A549 (cell line): ENCODE measurements around the gene SRD5A2. TPM values are rescaled to one million over a fixed set of nuclear protein-coding genes. Genes with fewer than 3 reads are reported as not detected.

Experiments used
- ATAC-seq, 2 experiments: fragments of 200-7000 bp in 1 of 2; fragments of >200 bp in 1 of 2; cut with Nextera tagmentation in 1 of 2; cut with Tn5 transposase in 1 of 2; 3 replicates each; pipeline versions ENCODE4 v1.8.0 to v1.9.1; 2018 to 2020; ENCODE audit warnings: mild to moderate bottlenecking in 1 of 2, moderate library complexity in 1 of 2
- CTCF ChIA-PET: fragments of 300-600 bp; sonication (Branson Sonifier 250); formaldehyde crosslinking; extraction: SDS; loops from one replicate; lab custom pipeline; 2021; ENCODE audit warnings: antibody characterized with exemption, inconsistent platforms; lab: Yijun Ruan, JAX
- POLR2A ChIA-PET: fragments of 350-600 bp; formaldehyde crosslinking; extraction: SDS; loops from one replicate; lab custom pipeline; 2021; ENCODE audit warnings: antibody characterized with exemption, inconsistent platforms; lab: Yijun Ruan, JAX
- DNase-seq, 2 experiments: peaks; one replicate each; pipeline versions ENCODE4 v3.0.0 to v3.0.0-alpha.2; 2011 to 2016; ENCODE audit warnings: low read depth in 1 of 2, low spot score in 1 of 2
- FAIRE-seq: peaks from 2 replicates; lab custom pipeline; 2011; peaks lifted over from hg19 to GRCh38; lab: Jason Lieb, UNC
- H3K27ac ChIP-seq, 2 experiments: fragments of >200 bp; sonication (Bioruptor Twin); formaldehyde crosslinking; 3 replicates each; pipeline ENCODE4 v1.5.1; 2016 to 2017
- H3K4me1 ChIP-seq: fragments of >200 bp; sonication (Bioruptor Twin); formaldehyde crosslinking; 3 replicates; pipeline ENCODE4 v1.6.1; 2016
- H3K4me2 ChIP-seq: fragments of >200 bp; sonication (Bioruptor Twin); formaldehyde crosslinking; 3 replicates; pipeline ENCODE4 v1.6.1; 2016
- H3K4me3 ChIP-seq: fragments of >200 bp; sonication (Bioruptor Twin); formaldehyde crosslinking; 3 replicates; pipeline ENCODE4 v1.5.1; 2016
- H3K9me3 ChIP-seq: fragments of >200 bp; sonication (Bioruptor Twin); formaldehyde crosslinking; 3 replicates; pipeline ENCODE4 v1.6.1; 2016
- BCL3 ChIP-seq: fragments of >200 bp; sonication (Bioruptor Twin); formaldehyde crosslinking; IDR thresholded peaks from 3 replicates; pipeline ENCODE4 v1.6.1; 2016
- CHD2 ChIP-seq: fragments of 150-350 bp; IDR thresholded peaks from 2 replicates; pipeline ENCODE4 v1.6.1; 2014; ENCODE audit warnings: low read length; ENCODE audit not compliant: partially characterized antibody
- CHD4 ChIP-seq: fragments of 200-600 bp; sonication (generic); IDR thresholded peaks from 2 replicates; pipeline ENCODE4 v1.6.1; 2016; ENCODE audit warnings: antibody characterized with exemption, mild to moderate bottlenecking, borderline replicate concordance
- EHF ChIP-seq: fragments of 250-450 bp; sonication (Bioruptor Pico); IDR thresholded peaks from 2 replicates; pipeline ENCODE4 v1.5.0; 2020; ENCODE audit warnings: mild to moderate bottlenecking
- EHMT2 ChIP-seq: fragments of 200-600 bp; sonication (generic); IDR thresholded peaks from 2 replicates; pipeline ENCODE4 v1.6.1; 2016; ENCODE audit warnings: antibody characterized with exemption, low read depth, mild to moderate bottlenecking, moderate library complexity
- FOSL2 ChIP-seq, 2 experiments: fragments of 450-650 bp in 1 of 2; fragments of >200 bp in 1 of 2; sonication (Bioruptor Twin) in 1 of 2; formaldehyde crosslinking; IDR thresholded peaks; 2 replicates each; pipeline versions ENCODE4 v1.5.0 to v1.6.1; 2016 to 2020; ENCODE audit warnings: mild to moderate bottlenecking in 1 of 2, moderate library complexity in 1 of 2
- GATA3 ChIP-seq: IDR thresholded peaks from 2 replicates; pipeline ENCODE4 v1.6.1; 2012; ENCODE audit warnings: borderline replicate concordance
- HOXB5 ChIP-seq: fragments of 250-450 bp; sonication (Bioruptor Pico); IDR thresholded peaks from 2 replicates; pipeline ENCODE4 v1.5.0; 2020; ENCODE audit warnings: mild to moderate bottlenecking, moderate library complexity
- JUN ChIP-seq, 2 experiments: fragments of >200 bp; sonication (Bioruptor Twin); formaldehyde crosslinking; IDR thresholded peaks; 2 replicates in 1 of 2; 3 replicates in 1 of 2; pipeline ENCODE4 v1.6.1; 2016 to 2017
- JUNB ChIP-seq: fragments of >200 bp; sonication (Bioruptor Twin); formaldehyde crosslinking; IDR thresholded peaks from 2 replicates; pipeline ENCODE4 v1.6.1; 2016
- KDM5A ChIP-seq: fragments of 200-600 bp; sonication (generic); IDR thresholded peaks from 2 replicates; pipeline ENCODE4 v1.6.1; 2016; ENCODE audit warnings: antibody characterized with exemption, mild to moderate bottlenecking
- MAFK ChIP-seq: fragments of 450-650 bp; IDR thresholded peaks from 2 replicates; pipeline ENCODE4 v1.6.1; 2014; ENCODE audit not compliant: partially characterized antibody
- PBX3 ChIP-seq: IDR thresholded peaks from 2 replicates; pipeline ENCODE4 v1.6.1; 2012
- POLR2AphosphoS2 ChIP-seq: conservative IDR thresholded peaks from 2 replicates; pipeline ENCODE4 v1.6.1; 2012; ENCODE audit warnings: low read length, improper control_type of control experiment, inconsistent platforms
- RAD21 ChIP-seq, 2 experiments: fragments of >200 bp in 1 of 2; sonication (Bioruptor Twin) in 1 of 2; formaldehyde crosslinking in 1 of 2; IDR thresholded peaks in 1 of 2; conservative IDR thresholded peaks in 1 of 2; 2 replicates in 1 of 2; 3 replicates in 1 of 2; pipeline ENCODE4 v1.6.1; 2012 to 2018; ENCODE audit warnings: inconsistent platforms in 1 of 2
- RNF2 ChIP-seq: fragments of 200-600 bp; sonication (generic); IDR thresholded peaks from 2 replicates; pipeline ENCODE4 v1.6.1; 2016; ENCODE audit warnings: low read depth, mild to moderate bottlenecking, antibody characterized with exemption, moderate library complexity, borderline replicate concordance
- ZFP36 ChIP-seq: fragments of 450-650 bp; IDR thresholded peaks from 2 replicates; pipeline ENCODE4 v1.6.1; 2014; ENCODE audit warnings: borderline replicate concordance; ENCODE audit not compliant: partially characterized antibody
- ZSCAN20 ChIP-seq: fragments of 250-450 bp; sonication (Bioruptor Pico); IDR thresholded peaks from 2 replicates; pipeline ENCODE4 v1.8.0; 2022; ENCODE audit warnings: mild to moderate bottlenecking, moderate library complexity
- whole genome bisulfite sequencing: methylation state at CpG from one replicate; pipeline ENCODE4 v1.1.6; 2017; ENCODE audit errors: missing lambda C conversion rate; 5-methylcytosine and 5-hydroxymethylcytosine counted together
- polyA plus RNA-seq, 4 experiments: library from polyadenylated mRNA; depleted of rRNA in 3 of 4; stranded (reverse); fragments of >200 nt; fragmentation: RNase III in 1 of 4; extraction: RNeasy Plus Mini Kit Qiagen cat#74134 plus additional on column Dnase treatment in 1 of 4; gene quantifications; 2 replicates in 3 of 4; 3 replicates in 1 of 4; pipeline ENCODE4 v1.2.3, GENCODE V29; 2011 to 2017
- TF ChIP-seq, protein P1 (sequence below): fragments of >200 bp; sonication (Bioruptor Twin); formaldehyde crosslinking; IDR thresholded peaks from 2 replicates; pipeline ENCODE4 v1.6.1; 2016
- TF ChIP-seq, protein P2 (sequence below): fragments of 150-350 bp; IDR thresholded peaks from 2 replicates; pipeline ENCODE4 v1.6.1; 2014; ENCODE audit warnings: low read depth, mild to moderate bottlenecking, low read length

SRD5A2 gene
- polyA plus RNA-seq, 2 of the 4 experiments (the other 2 are of a cell fraction) = 0.08 TPM; not detected in 1

DNA sequence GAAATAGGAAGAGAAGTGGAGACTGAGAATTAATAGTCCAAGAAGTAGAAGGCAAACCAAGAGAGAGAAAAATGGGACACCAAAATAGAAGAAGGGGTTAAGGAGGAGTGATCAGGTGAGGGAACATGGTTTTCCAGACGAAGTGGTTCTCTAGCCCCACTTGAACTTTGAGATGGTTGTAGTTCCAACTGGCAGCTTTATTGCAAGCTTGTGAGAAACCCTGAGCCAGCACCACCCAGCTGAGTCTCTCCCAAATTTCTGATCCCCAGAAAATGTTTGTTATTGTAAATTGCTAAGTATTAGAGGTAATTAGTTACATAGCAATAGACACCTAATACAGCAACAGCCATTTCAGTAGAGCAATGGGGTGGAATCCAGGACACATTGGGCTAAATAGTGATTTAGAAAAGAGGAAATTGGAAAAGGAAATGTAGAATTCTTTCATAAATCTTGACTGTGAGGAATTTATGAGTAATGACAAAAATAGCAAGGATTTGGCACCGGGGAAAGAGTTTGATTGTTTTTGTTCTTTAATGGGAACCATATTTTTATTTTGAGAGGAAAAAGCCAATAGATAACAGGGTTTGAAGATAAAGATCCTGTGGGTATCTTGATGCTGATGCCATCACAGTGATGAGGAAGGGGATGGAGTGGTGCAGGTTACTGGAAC, 104.1 kb downstream of the SRD5A2 start:
- no peaks in the 10 kb centered on the region for H3K4me1 ChIP-seq
- CTCF ChIA-PET = interaction anchor here (0.8 to 2.4 kb wide), 3 partner anchors 47 to 122 kb away, joined by 3 to 5 read pairs (median 4); no protein-coding TSS in a partner anchor
- ATAC-seq = no peak
- no peak overlapping the region for H3K4me3 ChIP-seq
- no peak overlapping the region for H3K4me2 ChIP-seq
- WGBS = 15% methylated on average over 2 of the region's 2 CpGs
- H3K9me3 ChIP-seq = no peaks in the 10 kb centered on the region
- no peak overlapping the region for H3K27ac ChIP-seq
- POLR2A ChIA-PET = no interaction called here
- no peak for FAIRE-seq
- no peak for TF ChIP-seq GATA3
- DNase-seq = no peak

GRCh38 chr2:31475692-31476091, 105.0 kb downstream of the SRD5A2 start:
- CTCF ChIA-PET = interaction anchor here (0.7 to 2.4 kb wide), 3 partner anchors 48 to 761 kb away, joined by 3 to 5 read pairs (median 4); no protein-coding TSS in a partner anchor
- DNase-seq (no peak), FAIRE-seq (no peak), ATAC-seq (0 out of 6 replicates have a peak, but pooled peaks of 1 of the 2 experiments have one; percentile 13)
- H3K4me2 ChIP-seq = no peak overlapping the region
- H3K9me3 ChIP-seq = no peaks in the 10 kb centered on the region
- WGBS = 0% methylated on average over 1 of the region's 1 CpG
- no peaks in the 10 kb centered on the region for H3K4me1 ChIP-seq
- POLR2A ChIA-PET = no interaction called here
- H3K4me3 ChIP-seq = no peak overlapping the region
- no peak overlapping the region for H3K27ac ChIP-seq
- TF ChIP-seq GATA3 (no peak), MAFK (no peak), JUNB (no peak), CHD2 (no peak), PBX3 (no peak), FOSL2 (IDR thresholded peaks at IDR 0.05) (no peak), FOSL2 (CRISPR knock-in tag; IDR thresholded peaks at IDR 0.05) (no peak), ZFP36 (no peak), RNF2 (no peak), ZSCAN20 (CRISPR knock-in tag) (no peak), POLR2AphosphoS2 (no peak), KDM5A (no peak), RAD21 (conservative IDR thresholded peaks at IDR 0.05 in 1 of 2, IDR thresholded peaks at IDR 0.05 in 1 of 2) (no peak), JUN (IDR thresholded peaks at IDR 0.05) (no peak), EHMT2 (no peak), BCL3 (no peak), HOXB5 (CRISPR knock-in tag) (no peak), EHF (CRISPR knock-in tag) (no peak), CHD4 (no peak)
- TF ChIP-seq, protein P1, sequence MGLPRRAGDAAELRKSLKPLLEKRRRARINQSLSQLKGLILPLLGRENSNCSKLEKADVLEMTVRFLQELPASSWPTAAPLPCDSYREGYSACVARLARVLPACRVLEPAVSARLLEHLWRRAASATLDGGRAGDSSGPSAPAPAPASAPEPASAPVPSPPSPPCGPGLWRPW = no peak
- TF ChIP-seq, protein P2, sequence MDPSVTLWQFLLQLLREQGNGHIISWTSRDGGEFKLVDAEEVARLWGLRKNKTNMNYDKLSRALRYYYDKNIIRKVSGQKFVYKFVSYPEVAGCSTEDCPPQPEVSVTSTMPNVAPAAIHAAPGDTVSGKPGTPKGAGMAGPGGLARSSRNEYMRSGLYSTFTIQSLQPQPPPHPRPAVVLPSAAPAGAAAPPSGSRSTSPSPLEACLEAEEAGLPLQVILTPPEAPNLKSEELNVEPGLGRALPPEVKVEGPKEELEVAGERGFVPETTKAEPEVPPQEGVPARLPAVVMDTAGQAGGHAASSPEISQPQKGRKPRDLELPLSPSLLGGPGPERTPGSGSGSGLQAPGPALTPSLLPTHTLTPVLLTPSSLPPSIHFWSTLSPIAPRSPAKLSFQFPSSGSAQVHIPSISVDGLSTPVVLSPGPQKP = no peak
- TF ChIP-seq, all 56 proteins: peak for 0
